Thyroid gland (tissue), 4 donors: Measurements from ENCODE around the gene TOM1.

Experiments
- POLR2A ChIP-seq, 2 donors: fragments of 450-650 bp; IDR thresholded peaks; one replicate each; pipeline ENCODE4 v1.6.1; 2017; ENCODE audit warnings: antibody characterized with exemption in 2 of 2, mild to moderate bottlenecking in 2 of 2, moderate library complexity in 1 of 2
- TF ChIP-seq, protein P1 (sequence below), 6 experiments: fragments of 200-600 bp in 3 of 6; fragments of 450-650 bp in 3 of 6; sonication (generic) in 3 of 6; IDR thresholded peaks; one replicate each; pipeline ENCODE4 v1.5.1; 2016 to 2019; ENCODE audit warnings: antibody characterized with exemption in 6 of 6, mild to moderate bottlenecking in 2 of 6, inconsistent platforms in 1 of 6, moderate library complexity in 1 of 6

GRCh38 chr22:35315855-35316745 lies 16.4 kb downstream of the TOM1 start:
- TF ChIP-seq, protein P1, sequence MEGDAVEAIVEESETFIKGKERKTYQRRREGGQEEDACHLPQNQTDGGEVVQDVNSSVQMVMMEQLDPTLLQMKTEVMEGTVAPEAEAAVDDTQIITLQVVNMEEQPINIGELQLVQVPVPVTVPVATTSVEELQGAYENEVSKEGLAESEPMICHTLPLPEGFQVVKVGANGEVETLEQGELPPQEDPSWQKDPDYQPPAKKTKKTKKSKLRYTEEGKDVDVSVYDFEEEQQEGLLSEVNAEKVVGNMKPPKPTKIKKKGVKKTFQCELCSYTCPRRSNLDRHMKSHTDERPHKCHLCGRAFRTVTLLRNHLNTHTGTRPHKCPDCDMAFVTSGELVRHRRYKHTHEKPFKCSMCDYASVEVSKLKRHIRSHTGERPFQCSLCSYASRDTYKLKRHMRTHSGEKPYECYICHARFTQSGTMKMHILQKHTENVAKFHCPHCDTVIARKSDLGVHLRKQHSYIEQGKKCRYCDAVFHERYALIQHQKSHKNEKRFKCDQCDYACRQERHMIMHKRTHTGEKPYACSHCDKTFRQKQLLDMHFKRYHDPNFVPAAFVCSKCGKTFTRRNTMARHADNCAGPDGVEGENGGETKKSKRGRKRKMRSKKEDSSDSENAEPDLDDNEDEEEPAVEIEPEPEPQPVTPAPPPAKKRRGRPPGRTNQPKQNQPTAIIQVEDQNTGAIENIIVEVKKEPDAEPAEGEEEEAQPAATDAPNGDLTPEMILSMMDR (IDR thresholded peaks at IDR 0.05), result no peak
- no peak for TF ChIP-seq POLR2A (IDR thresholded peaks at IDR 0.05)
